Ramos (cell line): Measurements from ENCODE around the gene NPM1.

ENCODE experiments used
- in situ Hi-C: fragments of 300-500 bp; cut with MboI; formaldehyde crosslinking; loops from one replicate; pipeline ENCODE4 v1.14.3; 2022; ENCODE audit warnings: low sequenced_read_pairs; ENCODE audit not compliant: unreplicated experiment

Gene NPM1

GRCh38 chr5:171424726-171425125 lies 37.1 kb downstream of the NPM1 start:
- in situ Hi-C loops: loop anchor here (25.0 kb wide), 1 partner anchor 613 kb away; no protein-coding TSS in a partner anchor

- in situ Hi-C loops: no loop called here
Measured at GRCh38 chr5:171425596-171426244, 38.1 kb downstream of the NPM1 start.

DNA sequence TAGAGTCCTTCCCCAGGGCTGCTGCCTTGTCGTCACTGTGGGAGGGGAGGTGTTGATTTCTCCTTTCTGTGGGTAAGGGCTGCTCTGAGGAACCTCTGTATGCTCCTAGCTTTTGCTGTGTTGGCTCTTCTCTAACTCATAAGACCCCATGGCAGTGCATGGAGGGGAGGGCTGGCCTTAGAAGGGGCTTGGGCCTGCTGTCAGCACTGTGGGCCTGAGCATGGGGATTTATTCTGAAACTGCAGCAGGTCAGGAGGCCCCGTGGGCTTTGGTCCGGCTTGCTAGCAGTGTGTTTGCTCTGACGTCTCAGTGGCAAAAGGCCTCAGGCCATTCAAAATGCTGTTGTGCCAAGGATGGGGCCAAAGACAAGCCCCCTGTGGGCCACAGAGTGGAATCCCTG lies 38.6 kb downstream of the NPM1 start:
- in situ Hi-C loops: no loop called here

GRCh38 chr5:171426680-171427079 lies 39.0 kb downstream of the NPM1 start:
- in situ Hi-C loops: no loop called here

GRCh38 chr5:171427318-171428167 lies 39.9 kb downstream of the NPM1 start:
- in situ Hi-C loops: no loop called here

- in situ Hi-C loops: no loop called here
Measured at GRCh38 chr5:171428168-171428696, 40.6 kb downstream of the NPM1 start.

DNA sequence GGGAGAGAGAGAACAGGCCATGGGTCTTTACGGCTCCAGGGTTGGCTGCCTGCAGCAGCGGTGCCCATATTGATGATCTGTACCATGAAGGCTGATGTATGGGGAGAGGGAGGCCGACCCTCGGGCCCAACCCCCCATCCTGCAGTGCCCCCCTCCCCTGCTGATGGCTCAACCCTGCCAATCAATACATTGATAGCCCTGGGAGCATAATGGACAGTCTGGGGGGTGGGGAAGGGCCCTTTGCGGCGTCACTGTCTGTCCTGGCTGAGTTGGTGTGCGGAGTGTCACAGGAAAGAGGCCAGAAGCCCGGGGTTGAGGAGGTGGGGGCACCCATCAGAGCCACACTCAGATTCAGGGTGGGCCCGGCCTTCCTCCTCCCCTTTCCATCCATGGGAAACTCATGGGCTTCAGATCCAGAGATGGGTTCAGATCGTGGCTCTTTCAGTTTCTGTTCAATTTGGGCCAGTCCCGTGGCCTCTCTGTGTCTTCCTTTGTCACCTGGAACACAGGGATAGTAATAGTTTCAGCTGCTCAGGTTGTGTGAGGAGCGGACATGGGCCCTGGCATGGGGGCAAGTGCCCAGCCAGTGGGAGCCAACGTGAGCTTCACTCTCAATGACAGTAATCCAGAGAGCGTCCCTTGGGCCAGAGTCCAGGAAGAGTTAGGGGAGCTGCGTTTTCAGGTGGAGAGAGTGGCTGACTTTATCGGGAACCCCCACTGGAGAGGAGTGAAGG lies 41.3 kb downstream of the NPM1 start:
- in situ Hi-C loops: no loop called here

- in situ Hi-C loops: no loop called here
Measured at GRCh38 chr5:171429543-171429910, 41.9 kb downstream of the NPM1 start.

DNA sequence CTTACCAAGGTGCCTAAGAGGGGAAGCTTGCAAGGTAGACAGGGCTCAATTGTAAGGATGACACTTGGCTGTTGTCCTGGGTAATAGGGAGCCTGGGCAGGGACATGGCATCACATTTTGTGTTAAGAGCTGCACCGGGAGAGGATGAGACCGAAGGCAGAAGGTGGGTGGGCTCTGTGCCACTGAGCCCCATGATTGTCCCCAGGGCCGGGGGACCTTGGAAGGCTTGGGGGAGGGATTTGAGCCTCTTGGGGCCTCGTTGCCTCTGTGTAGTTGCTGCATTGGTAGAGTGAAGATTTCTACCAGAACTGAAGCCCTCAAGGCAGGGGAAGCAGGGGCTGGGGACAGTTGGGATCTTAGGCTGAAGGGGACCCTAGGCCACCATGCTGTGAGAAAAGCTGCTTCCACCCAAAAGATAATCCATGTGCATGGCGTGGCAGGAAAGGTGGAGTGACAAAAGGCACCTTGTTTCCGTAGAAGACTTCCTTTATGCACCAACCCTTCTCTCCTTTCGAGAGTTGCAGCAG lies 43.7 kb downstream of the NPM1 start:
- in situ Hi-C loops: no loop called here

GRCh38 chr5:171432076-171432475 lies 44.4 kb downstream of the NPM1 start:
- in situ Hi-C loops: no loop called here

DNA sequence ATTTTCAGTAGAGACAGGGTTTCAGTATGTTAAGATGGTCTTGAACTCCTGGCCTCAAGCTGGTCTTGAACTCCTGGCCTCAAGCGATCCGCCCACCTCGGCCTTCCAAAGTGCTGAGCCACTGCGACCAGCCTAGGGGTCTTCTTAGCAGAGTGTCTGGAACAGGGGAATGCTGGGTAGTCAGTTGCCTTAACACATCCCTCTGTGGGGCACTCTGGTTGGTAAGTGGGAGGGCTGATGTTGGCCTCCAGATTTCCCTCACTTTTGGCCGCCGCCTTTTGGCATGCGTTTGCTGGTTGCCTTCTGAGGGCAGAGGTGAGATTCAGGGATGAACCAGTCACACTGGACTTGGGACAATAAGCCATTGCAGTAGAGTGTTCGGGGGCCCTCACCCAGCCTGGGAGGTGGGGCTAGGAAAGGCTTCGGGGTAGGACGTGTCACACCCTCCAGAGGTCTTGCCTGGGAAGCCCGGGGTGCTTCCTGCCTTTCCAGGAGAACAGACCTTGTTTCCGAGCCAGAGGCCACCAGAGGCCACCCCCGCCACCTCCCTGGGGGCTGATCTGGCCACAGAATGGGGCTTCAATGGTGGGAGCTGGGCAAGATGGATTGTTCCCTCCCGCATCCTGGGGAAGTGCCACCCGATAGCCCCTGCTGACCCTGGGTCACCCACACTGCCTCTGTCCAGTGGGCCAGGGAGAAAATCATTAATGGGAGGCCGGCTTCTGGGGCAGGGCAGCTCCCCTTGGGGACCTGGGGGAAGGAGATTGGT lies 45.1 kb downstream of the NPM1 start:
- in situ Hi-C loops: no loop called here

DNA sequence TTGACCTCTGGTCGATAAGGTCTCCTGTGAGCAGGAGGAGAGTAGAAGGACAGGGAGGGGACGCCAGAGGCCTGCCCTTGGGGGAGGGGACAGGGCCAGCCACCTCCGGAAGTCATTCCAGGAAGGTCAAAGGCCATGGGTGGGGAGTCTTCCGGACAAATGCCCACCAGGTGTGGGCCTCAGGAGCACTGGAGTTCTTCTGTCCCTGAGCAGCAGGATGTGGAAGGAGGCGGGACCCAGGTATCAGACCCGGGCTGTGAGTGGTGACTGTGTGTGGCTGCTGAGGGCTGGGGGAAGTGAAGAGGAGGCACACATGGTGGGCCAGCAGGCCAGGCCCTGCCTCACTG lies 45.7 kb downstream of the NPM1 start:
- in situ Hi-C loops: no loop called here

DNA sequence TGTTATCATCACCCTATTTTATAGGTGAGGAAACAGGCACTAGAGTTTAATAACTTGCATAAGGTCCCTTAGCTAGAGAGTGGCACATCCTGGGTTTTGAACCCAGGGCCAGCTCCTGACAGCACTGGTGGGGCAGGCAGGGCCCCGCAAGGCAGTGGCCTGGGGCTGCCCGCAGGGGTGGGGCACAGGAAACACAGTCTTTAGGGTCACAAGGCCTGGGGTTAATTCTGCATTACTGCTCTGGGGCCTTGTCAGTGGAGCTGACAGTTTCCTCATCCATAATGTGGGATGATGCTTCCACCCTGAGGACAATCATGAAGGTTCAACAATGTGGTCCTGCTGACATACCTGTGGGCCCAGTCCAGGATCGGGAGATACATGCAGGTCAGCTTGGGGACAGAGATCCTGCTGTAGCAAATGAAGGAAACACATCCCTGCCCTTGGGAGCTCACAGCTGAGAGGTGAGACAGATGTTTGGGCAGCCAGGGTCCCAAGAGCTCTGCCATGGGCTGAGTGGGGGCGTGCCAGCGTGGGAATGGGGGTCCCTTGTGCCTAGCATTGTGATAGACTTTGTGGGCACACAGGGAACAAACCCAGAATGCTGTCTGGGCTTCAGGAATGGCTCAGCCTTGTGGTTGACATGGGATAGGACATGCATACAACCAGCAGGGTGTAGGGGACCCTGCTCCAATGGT lies 46.5 kb downstream of the NPM1 start:
- in situ Hi-C loops: no loop called here

DNA sequence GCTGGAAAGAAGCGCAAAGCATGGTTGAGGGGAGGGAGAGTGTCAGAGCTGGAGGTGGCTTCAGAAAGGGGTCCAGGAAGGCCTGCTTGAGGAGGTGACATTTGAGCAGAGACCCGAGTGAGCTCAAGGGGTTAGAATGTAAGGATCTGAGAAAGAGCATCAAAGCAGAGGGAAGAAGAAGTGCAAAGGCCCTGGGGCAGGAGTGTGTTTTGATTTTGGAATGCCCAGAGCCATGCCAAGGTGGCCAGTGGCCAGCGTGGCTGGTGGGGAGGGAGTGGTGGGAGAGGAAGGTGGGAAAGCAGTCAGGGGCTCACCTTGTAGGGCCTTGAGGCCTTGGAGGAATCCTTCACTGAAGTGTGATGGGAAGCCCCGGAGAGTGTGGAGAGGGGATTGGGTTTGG lies 47.2 kb downstream of the NPM1 start:
- in situ Hi-C loops: no loop called here

DNA sequence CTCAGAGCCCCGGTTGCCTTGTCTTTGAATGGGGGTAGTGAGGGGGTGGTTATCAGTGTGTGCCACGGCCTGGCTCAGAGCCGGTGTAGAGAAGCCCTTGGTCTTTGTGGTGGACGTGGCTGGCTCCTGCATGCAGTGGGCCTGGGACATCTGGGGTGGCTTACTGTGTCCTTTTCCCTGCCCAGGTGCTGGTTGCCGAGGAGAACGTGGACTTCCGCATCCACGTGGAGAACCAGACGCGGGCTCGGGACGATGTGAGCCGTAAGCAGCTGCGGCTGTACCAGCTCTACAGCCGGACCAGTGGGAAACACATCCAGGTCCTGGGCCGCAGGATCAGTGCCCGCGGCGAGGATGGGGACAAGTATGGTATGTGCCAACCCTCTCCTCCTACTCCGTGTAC lies 48.3 kb downstream of the NPM1 start:
- in situ Hi-C loops: no loop called here

DNA sequence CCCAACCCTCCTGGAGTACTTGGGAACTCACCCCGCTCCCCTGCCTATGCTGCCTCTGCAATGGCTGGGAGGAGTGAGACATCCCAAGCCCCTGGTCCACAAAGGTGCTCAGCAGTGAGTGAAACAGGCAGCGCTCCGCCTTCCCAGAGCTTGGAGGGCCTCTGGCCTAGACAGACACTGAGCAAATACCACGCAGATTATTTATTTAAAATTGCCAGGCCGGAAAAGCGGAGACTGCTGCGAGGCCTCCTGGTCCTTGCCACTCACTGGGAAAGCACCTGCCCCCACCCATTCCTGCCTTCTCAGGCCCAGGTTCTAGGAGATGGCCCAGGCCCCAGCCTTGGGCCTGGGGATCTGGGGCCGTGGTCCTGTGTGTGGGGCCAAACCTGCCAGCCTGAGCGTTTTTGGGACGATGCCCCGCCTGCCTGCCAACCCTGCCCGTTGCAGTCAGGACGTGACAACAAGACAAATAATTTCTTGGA lies 49.2 kb downstream of the NPM1 start:
- in situ Hi-C loops: no loop called here

DNA sequence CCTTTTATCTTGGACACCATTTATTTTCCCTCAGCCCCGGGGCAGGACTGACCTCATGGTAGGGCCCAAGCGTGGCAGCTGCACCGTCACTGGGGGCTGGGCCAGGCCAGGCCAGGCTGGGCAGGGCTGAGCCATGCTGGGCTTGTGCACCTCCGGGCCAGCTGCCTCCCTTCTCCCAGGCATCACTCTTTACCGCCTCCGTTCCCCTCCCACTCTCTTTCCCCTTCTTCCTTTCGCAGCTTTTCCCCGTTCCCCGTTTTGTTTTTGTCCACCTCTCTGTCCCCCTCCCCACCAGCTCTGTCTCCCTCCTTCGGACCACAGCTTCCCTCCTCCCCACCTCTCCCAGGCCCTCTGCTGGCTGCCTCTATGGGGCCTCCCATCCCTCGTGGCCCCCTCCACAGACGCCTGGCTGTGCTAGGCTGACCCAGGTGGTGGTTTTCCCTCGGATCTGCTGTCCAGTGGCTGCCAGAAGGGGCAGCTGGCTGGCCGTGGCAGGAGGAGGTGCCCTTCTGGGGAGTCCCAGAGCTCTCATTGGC lies 49.7 kb downstream of the NPM1 start:
- in situ Hi-C loops: no loop called here

- in situ Hi-C loops: no loop called here
Measured at GRCh38 chr5:171438738-171439137, 51.1 kb downstream of the NPM1 start.

- in situ Hi-C loops: no loop called here
Measured at GRCh38 chr5:171441246-171441791, 53.7 kb downstream of the NPM1 start.
